C4-2B (cell line): ENCODE measurements around the gene GOLPH3.

Experiments
- H3K27ac ChIP-seq: fragments of 450-650 bp; 2 replicates; pipeline ENCODE4 v1.5.1; 2017
- CTCF ChIP-seq: fragments of 450-650 bp; conservative IDR thresholded peaks from 2 replicates; pipeline ENCODE4 v1.5.1; 2017; ENCODE audit warnings: mild to moderate bottlenecking
- ZFX ChIP-seq: fragments of 450-650 bp; IDR thresholded peaks from 2 replicates; pipeline ENCODE4 v1.6.1; 2017

GOLPH3 gene

GRCh38 chr5:32206053-32206452 is 31.9 kb upstream of the GOLPH3 start:
- no peak overlapping the region for H3K27ac ChIP-seq
- no peak for TF ChIP-seq ZFX
- no peak for TF ChIP-seq CTCF

DNA sequence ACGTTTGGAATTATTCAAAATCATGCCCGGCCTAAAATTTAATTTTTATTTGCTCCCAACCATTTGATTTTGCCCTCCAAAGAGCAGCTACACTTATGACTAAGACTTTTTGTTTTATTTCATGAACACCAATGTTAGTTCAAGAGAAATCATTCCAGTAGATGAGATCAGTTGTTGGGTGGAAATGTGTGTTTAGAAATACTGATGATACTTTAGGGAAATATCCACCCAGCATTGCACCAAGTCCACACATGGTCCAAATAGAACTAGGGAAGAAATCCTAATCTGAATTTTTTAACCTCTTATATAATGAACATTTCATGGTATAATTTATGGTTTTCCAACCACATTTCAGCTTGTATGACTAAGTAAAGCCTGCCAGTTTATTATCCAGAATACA is 28.3 kb upstream of the GOLPH3 start:
- TF ChIP-seq CTCF (no peak), ZFX (no peak)
- H3K27ac ChIP-seq, result no peak overlapping the region

DNA sequence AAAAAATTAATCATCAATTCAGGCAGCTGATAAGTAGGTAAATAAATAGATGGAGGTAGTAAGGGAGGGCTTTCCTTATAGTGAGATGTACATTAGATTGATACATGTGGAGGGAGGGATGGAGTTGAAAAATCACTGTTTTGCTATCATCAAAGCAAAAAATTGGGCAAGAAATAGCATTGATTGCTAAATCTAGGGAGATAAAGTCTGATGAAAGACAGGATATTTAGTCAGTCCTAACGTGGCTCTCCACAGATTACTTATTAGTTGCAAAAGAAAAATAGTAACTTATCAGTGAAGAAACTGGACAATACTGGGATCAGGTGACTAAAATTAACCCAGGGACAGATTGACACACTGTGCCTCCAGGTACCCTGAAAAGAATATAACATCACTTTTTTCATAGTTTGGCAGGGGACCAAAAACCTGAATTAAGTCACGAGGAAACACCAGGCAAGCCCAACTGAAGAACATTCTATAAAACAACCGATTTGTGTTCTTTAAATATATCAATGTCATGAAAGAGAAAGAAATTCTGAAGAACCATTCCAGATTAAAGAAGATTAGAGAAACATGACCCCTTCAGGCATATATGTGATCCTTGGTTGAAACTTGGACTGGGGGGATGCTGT is 27.1 kb upstream of the GOLPH3 start:
- TF ChIP-seq CTCF (no peak), ZFX (no peak)
- no peak overlapping the region for H3K27ac ChIP-seq

- H3K27ac ChIP-seq, result no peak overlapping the region
- TF ChIP-seq ZFX (no peak), CTCF (no peak)
Observed at GRCh38 chr5:32197032-32197431, 22.9 kb upstream of the GOLPH3 start.

- H3K27ac ChIP-seq, result no peak overlapping the region
- TF ChIP-seq ZFX (no peak), CTCF (no peak)
Observed at GRCh38 chr5:32195265-32195664, 21.1 kb upstream of the GOLPH3 start.

GRCh38 chr5:32193591-32193990 is 19.5 kb upstream of the GOLPH3 start:
- TF ChIP-seq ZFX (no peak), CTCF (no peak)
- H3K27ac ChIP-seq, result peak overlapping the region; percentile 69

- TF ChIP-seq CTCF (no peak), ZFX (no peak)
Observed at GRCh38 chr5:32190095-32190494, 16.0 kb upstream of the GOLPH3 start.

More at GRCh38 chr5:32190095-32190494, 16.0 kb upstream of the GOLPH3 start:
- H3K27ac ChIP-seq, result no peak overlapping the region
